Duodenal mucosa (tissue), 2 donors: ENCODE data around the gene TACR1.
"Not testable (repeated sequence)": the region's sequence is repeated elsewhere in the genome, so short reads cannot be mapped to it uniquely, and the experiment has no call there.

Experiments used
- H3K27ac ChIP-seq: one replicate; pipeline ENCODE4 v1.7.0; 2013; ENCODE audit warnings: low read depth, low read length
- H3K27me3 ChIP-seq, 2 donors: one replicate each; pipeline ENCODE4 v1.7.0; 2013; ENCODE audit warnings: low read length in 2 of 2, control low read depth in 1 of 2; ENCODE audit not compliant: insufficient read depth in 2 of 2, control insufficient read depth in 1 of 2
- H3K36me3 ChIP-seq, 2 donors: one replicate each; pipeline ENCODE4 v1.7.0; 2013; ENCODE audit warnings: low read length in 2 of 2, control low read depth in 1 of 2; ENCODE audit not compliant: insufficient read depth in 2 of 2, control insufficient read depth in 1 of 2
- H3K4me1 ChIP-seq, 2 donors: one replicate each; pipeline ENCODE4 v1.7.0; 2013; ENCODE audit warnings: low read length in 2 of 2, control low read depth in 1 of 2; ENCODE audit not compliant: insufficient read depth in 2 of 2, control insufficient read depth in 1 of 2
- H3K4me3 ChIP-seq, 2 donors: one replicate each; pipeline ENCODE4 v1.7.0; 2013; ENCODE audit warnings: low read length in 2 of 2, low read depth in 1 of 2
- H3K9ac ChIP-seq, 2 donors: one replicate each; pipeline ENCODE4 v1.7.0; 2013; ENCODE audit warnings: low read length in 2 of 2, low read depth in 1 of 2
- H3K9me3 ChIP-seq, 2 donors: one replicate each; pipeline ENCODE4 v1.7.0; 2013; ENCODE audit warnings: low read length in 2 of 2, control low read depth in 1 of 2; ENCODE audit not compliant: control insufficient read depth in 1 of 2

Gene TACR1, protein sequence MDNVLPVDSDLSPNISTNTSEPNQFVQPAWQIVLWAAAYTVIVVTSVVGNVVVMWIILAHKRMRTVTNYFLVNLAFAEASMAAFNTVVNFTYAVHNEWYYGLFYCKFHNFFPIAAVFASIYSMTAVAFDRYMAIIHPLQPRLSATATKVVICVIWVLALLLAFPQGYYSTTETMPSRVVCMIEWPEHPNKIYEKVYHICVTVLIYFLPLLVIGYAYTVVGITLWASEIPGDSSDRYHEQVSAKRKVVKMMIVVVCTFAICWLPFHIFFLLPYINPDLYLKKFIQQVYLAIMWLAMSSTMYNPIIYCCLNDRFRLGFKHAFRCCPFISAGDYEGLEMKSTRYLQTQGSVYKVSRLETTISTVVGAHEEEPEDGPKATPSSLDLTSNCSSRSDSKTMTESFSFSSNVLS

GRCh38 chr2:75199428-75200011 is at the start of gene TACR1:
Gene TACR1 (minus strand): TSS chr2:75199520. CDS start chr2:75198934, 586 bp downstream.
- Histone ChIP-seq H3K9ac (no peak within 1 kb of the TSS), H3K4me3 (peak within 1 kb of the TSS; percentile 51 to 60), H3K9me3 (no peaks in the 10 kb centered on the region), H3K27ac (no peak within 1 kb of the TSS), H3K36me3 (no peaks in the 10 kb centered on the region), H3K27me3 (peaks cover 37 to 54% of the 10 kb centered on the region in 2 donors), H3K4me1 (peaks cover 14% of the 10 kb centered on the region in 2 donors)

DNA sequence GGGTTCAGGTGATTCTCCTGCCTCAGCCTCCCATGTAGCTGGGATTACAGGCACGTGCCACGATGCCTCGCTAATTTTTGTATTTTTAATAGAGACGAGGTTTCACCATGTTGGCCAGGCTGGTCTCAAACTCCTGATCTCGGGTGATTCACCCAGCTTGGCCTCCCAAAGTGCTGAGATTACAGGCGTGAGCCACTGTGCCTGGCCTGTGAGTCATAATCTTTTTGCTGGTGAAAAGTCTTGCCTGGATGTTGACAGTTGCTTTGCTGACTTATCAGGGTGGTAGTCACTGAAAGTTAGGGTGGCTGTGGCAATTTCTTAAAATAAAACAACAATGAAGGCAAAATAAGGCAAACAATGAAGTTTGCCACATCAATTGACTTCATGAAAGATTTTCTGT is 49.3 kb upstream of the TACR1 start:
- H3K9ac ChIP-seq, H3K27me3 ChIP-seq, H3K36me3 ChIP-seq, H3K4me3 ChIP-seq, H3K27ac ChIP-seq, H3K4me1 ChIP-seq: not testable (repeated sequence)
- peaks cover 0 to 13% of the 10 kb centered on the region in 2 donors for H3K9me3 ChIP-seq

- Histone ChIP-seq H3K4me1 (no peaks in the 10 kb centered on the region), H3K27me3 (no peaks in the 10 kb centered on the region), H3K27ac (no peak overlapping the region), H3K9ac (no peak overlapping the region), H3K4me3 (no peak overlapping the region), H3K9me3 (peaks cover 2 to 13% of the 10 kb centered on the region in 2 donors), H3K36me3 (no peaks in the 10 kb centered on the region)
These were observed 47.3 kb upstream of the TACR1 start for GRCh38 chr2:75246441-75247167.

- peaks cover 0 to 2% of the 10 kb centered on the region in 2 donors for H3K9me3 ChIP-seq
- no peaks in the 10 kb centered on the region for H3K27me3 ChIP-seq
- H3K9ac ChIP-seq, result no peak overlapping the region
- H3K27ac ChIP-seq, result no peak overlapping the region
- H3K4me1 ChIP-seq, result no peaks in the 10 kb centered on the region
- no peak overlapping the region for H3K4me3 ChIP-seq
- H3K36me3 ChIP-seq, result no peaks in the 10 kb centered on the region
These were observed 43.9 kb upstream of the TACR1 start for GRCh38 chr2:75243219-75243618.

GRCh38 chr2:75241696-75242095 is 42.4 kb upstream of the TACR1 start:
- Histone ChIP-seq H3K4me3 (no peak overlapping the region), H3K9ac (no peak overlapping the region), H3K27ac (no peak overlapping the region), H3K36me3 (no peaks in the 10 kb centered on the region), H3K9me3 (peaks cover 0 to 2% of the 10 kb centered on the region in 2 donors), H3K4me1 (no peaks in the 10 kb centered on the region), H3K27me3 (no peaks in the 10 kb centered on the region)

GRCh38 chr2:75238670-75239330 is 39.5 kb upstream of the TACR1 start:
- Histone ChIP-seq H3K4me1 (no peaks in the 10 kb centered on the region), H3K27me3 (no peaks in the 10 kb centered on the region), H3K9ac (no peak overlapping the region), H3K27ac (no peak overlapping the region), H3K4me3 (no peak overlapping the region), H3K36me3 (no peaks in the 10 kb centered on the region), H3K9me3 (peaks cover 0 to 2% of the 10 kb centered on the region in 2 donors)

DNA sequence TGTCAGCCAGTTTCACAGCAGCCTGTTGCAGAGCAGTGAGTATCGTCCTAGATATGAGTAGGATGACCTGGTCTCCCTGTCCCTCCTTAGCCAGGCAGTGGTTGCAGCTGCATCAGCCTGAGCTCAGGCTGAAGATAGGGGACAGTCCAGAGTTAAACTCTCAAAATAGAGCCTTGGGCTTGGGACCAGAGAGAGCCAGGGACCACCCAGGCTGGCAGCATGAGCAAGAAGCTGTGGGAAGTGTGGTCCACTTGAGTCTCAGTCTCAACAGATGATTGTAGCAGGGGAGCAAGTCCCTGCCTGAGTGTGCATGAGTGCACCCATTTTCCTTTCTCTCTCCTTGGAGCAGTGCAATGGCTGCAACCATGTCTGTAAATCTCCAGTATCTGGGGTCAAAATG is 38.0 kb upstream of the TACR1 start:
- no peak overlapping the region for H3K4me3 ChIP-seq
- peaks cover 0 to 2% of the 10 kb centered on the region in 2 donors for H3K9me3 ChIP-seq
- no peak overlapping the region for H3K27ac ChIP-seq
- H3K4me1 ChIP-seq, result no peaks in the 10 kb centered on the region
- H3K36me3 ChIP-seq, result no peaks in the 10 kb centered on the region
- H3K27me3 ChIP-seq, result no peaks in the 10 kb centered on the region
- no peak overlapping the region for H3K9ac ChIP-seq

GRCh38 chr2:75233965-75234364 is 34.6 kb upstream of the TACR1 start:
- Histone ChIP-seq H3K27me3 (no peaks in the 10 kb centered on the region), H3K27ac (no peak overlapping the region), H3K4me1 (no peaks in the 10 kb centered on the region), H3K4me3 (no peak overlapping the region), H3K9me3 (no peaks in the 10 kb centered on the region), H3K36me3 (no peaks in the 10 kb centered on the region), H3K9ac (no peak overlapping the region)

GRCh38 chr2:75226617-75227016 is 27.3 kb upstream of the TACR1 start:
- H3K9ac ChIP-seq, result no peak overlapping the region
- H3K4me1 ChIP-seq, result no peaks in the 10 kb centered on the region
- no peak overlapping the region for H3K27ac ChIP-seq
- no peak overlapping the region for H3K4me3 ChIP-seq
- no peaks in the 10 kb centered on the region for H3K27me3 ChIP-seq
- no peaks in the 10 kb centered on the region for H3K36me3 ChIP-seq
- no peaks in the 10 kb centered on the region for H3K9me3 ChIP-seq

- Histone ChIP-seq H3K27me3 (no peaks in the 10 kb centered on the region), H3K27ac (no peak overlapping the region), H3K9ac (no peak overlapping the region), H3K4me3 (no peak overlapping the region), H3K4me1 (no peaks in the 10 kb centered on the region), H3K36me3 (no peaks in the 10 kb centered on the region), H3K9me3 (no peaks in the 10 kb centered on the region)
These were observed 26.8 kb upstream of the TACR1 start for GRCh38 chr2:75226099-75226498.
